Trophoblast cell (in vitro differentiated cells and primary cell): Measurements from ENCODE around the gene SLC35E2B.
A peak's percentile ranks its signal among the peaks of the same experiment; 100 is the strongest.
"Not testable (repeated sequence)": the region's sequence is repeated elsewhere in the genome, so short reads cannot be mapped to it uniquely, and the experiment has no call there.

Source experiments
- DNase-seq, 2 donors: peaks; one replicate each; pipeline ENCODE4 v3.0.0-alpha.2; 2016
- H2AFZ ChIP-seq: 2 replicates; pipeline ENCODE4 v1.6.1; 2013; ENCODE audit warnings: low read length, moderate library complexity, mild to moderate bottlenecking; ENCODE audit not compliant: insufficient read depth, poor library complexity
- H2AK5ac ChIP-seq: 2 replicates; pipeline ENCODE4 v1.6.1; 2013; ENCODE audit warnings: mild to moderate bottlenecking, low read length
- H2BK120ac ChIP-seq: 2 replicates; pipeline ENCODE4 v1.6.1; 2013; ENCODE audit warnings: low read length, mild to moderate bottlenecking, moderate library complexity; ENCODE audit not compliant: insufficient read depth, poor library complexity
- H2BK12ac ChIP-seq: 2 replicates; pipeline ENCODE4 v1.6.1; 2013; ENCODE audit warnings: mild to moderate bottlenecking, low read length, moderate library complexity
- H2BK5ac ChIP-seq: 2 replicates; pipeline ENCODE4 v1.6.1; 2013; ENCODE audit warnings: low read length, low read depth, moderate library complexity, mild to moderate bottlenecking; ENCODE audit not compliant: poor library complexity
- H3K14ac ChIP-seq: 2 replicates; pipeline ENCODE4 v1.6.1; 2013; ENCODE audit warnings: mild to moderate bottlenecking, low read length
- H3K18ac ChIP-seq: 2 replicates; pipeline ENCODE4 v1.6.1; 2013; ENCODE audit warnings: mild to moderate bottlenecking, low read length
- H3K23ac ChIP-seq: 2 replicates; pipeline ENCODE4 v1.6.1; 2013; ENCODE audit warnings: low read length
- H3K27ac ChIP-seq: 2 replicates; pipeline ENCODE4 v1.5.1; 2013; ENCODE audit warnings: low read depth, mild to moderate bottlenecking, inconsistent platforms, low read length, moderate library complexity
- H3K27me3 ChIP-seq: 2 replicates; pipeline ENCODE4 v1.6.1; 2013; ENCODE audit warnings: inconsistent platforms, mild to moderate bottlenecking, low read length, moderate library complexity; ENCODE audit not compliant: insufficient read depth
- H3K36me3 ChIP-seq, 2 experiments: 1 replicate in 1 of 2; 2 replicates in 1 of 2; pipeline ENCODE4 v1.6.1; 2013; ENCODE audit warnings: low read length in 2 of 2, mild to moderate bottlenecking in 2 of 2, moderate library complexity in 1 of 2; ENCODE audit not compliant: insufficient read depth in 2 of 2, control insufficient read depth in 1 of 2
- H3K4ac ChIP-seq: 2 replicates; pipeline ENCODE4 v1.6.1; 2013; ENCODE audit warnings: low read depth, mild to moderate bottlenecking, low read length, moderate library complexity
- H3K4me1 ChIP-seq, 2 experiments: 1 replicate in 1 of 2; 2 replicates in 1 of 2; pipeline ENCODE4 v1.6.1; 2013; ENCODE audit warnings: low read length in 2 of 2, mild to moderate bottlenecking in 2 of 2, moderate library complexity in 1 of 2; ENCODE audit not compliant: insufficient read depth in 2 of 2, control insufficient read depth in 1 of 2
- H3K4me2 ChIP-seq: 2 replicates; pipeline ENCODE4 v1.6.1; 2013; ENCODE audit warnings: inconsistent platforms, mild to moderate bottlenecking, low read length, moderate library complexity
- H3K4me3 ChIP-seq: 2 replicates; pipeline ENCODE4 v1.5.1; 2013; ENCODE audit warnings: mild to moderate bottlenecking, low read depth, low read length, inconsistent platforms
- H3K79me1 ChIP-seq: one replicate; pipeline ENCODE4 v1.6.1; 2013; ENCODE audit warnings: low read length
- H3K79me2 ChIP-seq: 2 replicates; pipeline ENCODE4 v1.6.1; 2013; ENCODE audit warnings: low read length, mild to moderate bottlenecking; ENCODE audit not compliant: control insufficient read depth, insufficient read depth, poor library complexity
- H3K9ac ChIP-seq: 2 replicates; pipeline ENCODE4 v1.6.1; 2013; ENCODE audit warnings: mild to moderate bottlenecking, low read length
- H3K9me3 ChIP-seq: 2 replicates; pipeline ENCODE4 v1.6.1; 2013; ENCODE audit warnings: low read depth, mild to moderate bottlenecking, control low read depth, inconsistent platforms, low read length; ENCODE audit not compliant: insufficient read depth
- H4K12ac ChIP-seq: 2 replicates; pipeline ENCODE4 v1.6.1; 2013; ENCODE audit warnings: low read depth, mild to moderate bottlenecking, low read length, moderate library complexity
- H4K8ac ChIP-seq: 2 replicates; pipeline ENCODE4 v1.6.1; 2013; ENCODE audit warnings: low read depth, mild to moderate bottlenecking, low read length, moderate library complexity
- H4K91ac ChIP-seq: one replicate; pipeline ENCODE4 v1.6.1; 2013; ENCODE audit warnings: low read depth, mild to moderate bottlenecking, low read length, moderate library complexity
- WGBS: extraction: QIAGEN DNeasy Blood & Tissue Kit; methylation state at CpG from one replicate; pipeline ENCODE4 v1.1.7; 2013; ENCODE audit warnings: missing lambda C conversion rate; ENCODE audit not compliant: insufficient read length, insufficient coverage; ENCODE audit errors: extremely low coverage; 5-methylcytosine and 5-hydroxymethylcytosine counted together

The SLC35E2B gene

GRCh38 chr1:1675218-1675617 lies 17.4 kb downstream of the SLC35E2B start:
- not testable (repeated sequence) for H3K27ac ChIP-seq, H4K12ac ChIP-seq, H2BK12ac ChIP-seq, H3K14ac ChIP-seq, H3K9me3 ChIP-seq, DNase-seq, H3K4ac ChIP-seq, H3K4me1 ChIP-seq, H3K18ac ChIP-seq, H2AK5ac ChIP-seq, H3K79me1 ChIP-seq, H3K79me2 ChIP-seq, H3K23ac ChIP-seq, H3K27me3 ChIP-seq, H2BK120ac ChIP-seq, H3K9ac ChIP-seq, H2BK5ac ChIP-seq, H3K4me2 ChIP-seq, H4K8ac ChIP-seq, H4K91ac ChIP-seq, H2AFZ ChIP-seq, H3K4me3 ChIP-seq
- no CpG with 5 or more reads among the region's 18 CpGs for WGBS
- peaks cover 24 to 31% of the 10 kb centered on the region in 2 experiments for H3K36me3 ChIP-seq

GRCh38 chr1:1674806-1675205 lies 17.8 kb downstream of the SLC35E2B start:
- not testable (repeated sequence) for H2BK120ac ChIP-seq, H3K9me3 ChIP-seq, H2AK5ac ChIP-seq, H3K4me2 ChIP-seq, H3K4me1 ChIP-seq, H4K12ac ChIP-seq, H3K4ac ChIP-seq, H3K27me3 ChIP-seq, H3K79me1 ChIP-seq, H4K91ac ChIP-seq, H3K18ac ChIP-seq, H2AFZ ChIP-seq, H3K27ac ChIP-seq, H3K4me3 ChIP-seq, H3K9ac ChIP-seq, H4K8ac ChIP-seq, H3K23ac ChIP-seq, H3K79me2 ChIP-seq, H2BK12ac ChIP-seq, DNase-seq, H3K14ac ChIP-seq, H2BK5ac ChIP-seq
- H3K36me3 ChIP-seq = peaks cover 26 to 34% of the 10 kb centered on the region in 2 experiments
- WGBS = no CpG with 5 or more reads among the region's 21 CpGs

- DNase-seq = no peak
- Histone ChIP-seq H3K4me2 (no peak overlapping the region), H2BK120ac (no peak overlapping the region), H3K36me3 (peaks cover 38 to 42% of the 10 kb centered on the region in 2 experiments), H3K18ac (no peak overlapping the region), H4K8ac (no peak overlapping the region), H3K4ac (no peak overlapping the region), H2BK5ac (no peak overlapping the region), H3K27ac (no peak overlapping the region), H3K27me3 (no peaks in the 10 kb centered on the region), H2AFZ (no peak overlapping the region), H2BK12ac (peak overlapping the region; percentile 31), H4K12ac (peak overlapping the region; percentile 30), H3K14ac (no peak overlapping the region), H4K91ac (no peak overlapping the region), H3K9ac (no peak overlapping the region), H2AK5ac (peak overlapping the region; percentile 29), H3K23ac (no peak overlapping the region), H3K4me3 (no peak overlapping the region), H3K4me1 (no peaks in the 10 kb centered on the region), H3K79me2 (no peaks in the 10 kb centered on the region), H3K79me1 (no peaks in the 10 kb centered on the region), H3K9me3 (peaks cover 2% of the 10 kb centered on the region)
- no CpG with 5 or more reads among the region's 25 CpGs for WGBS
These were observed 20.2 kb downstream of the SLC35E2B start for GRCh38 chr1:1672181-1672965.

- no peak overlapping the region for H2AK5ac ChIP-seq
- no peak overlapping the region for H3K14ac ChIP-seq
- H4K12ac ChIP-seq = no peak overlapping the region
- H4K8ac ChIP-seq = peak overlapping the region; percentile 12
- DNase-seq = no peak
- H3K4me1 ChIP-seq = no peaks in the 10 kb centered on the region
- no peak overlapping the region for H2BK120ac ChIP-seq
- no peak overlapping the region for H3K4ac ChIP-seq
- no peak overlapping the region for H3K27ac ChIP-seq
- H3K4me2 ChIP-seq = no peak overlapping the region
- H3K79me2 ChIP-seq = no peaks in the 10 kb centered on the region
- H3K79me1 ChIP-seq = no peaks in the 10 kb centered on the region
- no peak overlapping the region for H3K9ac ChIP-seq
- H3K18ac ChIP-seq = no peak overlapping the region
- no peak overlapping the region for H2BK5ac ChIP-seq
- peaks cover 39 to 44% of the 10 kb centered on the region in 2 experiments for H3K36me3 ChIP-seq
- H3K27me3 ChIP-seq = no peaks in the 10 kb centered on the region
- no peak overlapping the region for H2AFZ ChIP-seq
- peaks cover 2% of the 10 kb centered on the region for H3K9me3 ChIP-seq
- H2BK12ac ChIP-seq = no peak overlapping the region
- no peak overlapping the region for H3K4me3 ChIP-seq
- WGBS = no CpG with 5 or more reads among the region's 27 CpGs
- no peak overlapping the region for H3K23ac ChIP-seq
- no peak overlapping the region for H4K91ac ChIP-seq
These were observed 21.1 kb downstream of the SLC35E2B start for GRCh38 chr1:1671365-1672119.
